ENCODE data around the gene CDHR3. TPM values are rescaled to one million over a fixed set of nuclear protein-coding genes. Genes with fewer than 3 reads are reported as not detected.

CDHR3 gene
- polyA plus RNA-seq, 3 donors = 0.16 TPM; not detected in 2

DNA sequence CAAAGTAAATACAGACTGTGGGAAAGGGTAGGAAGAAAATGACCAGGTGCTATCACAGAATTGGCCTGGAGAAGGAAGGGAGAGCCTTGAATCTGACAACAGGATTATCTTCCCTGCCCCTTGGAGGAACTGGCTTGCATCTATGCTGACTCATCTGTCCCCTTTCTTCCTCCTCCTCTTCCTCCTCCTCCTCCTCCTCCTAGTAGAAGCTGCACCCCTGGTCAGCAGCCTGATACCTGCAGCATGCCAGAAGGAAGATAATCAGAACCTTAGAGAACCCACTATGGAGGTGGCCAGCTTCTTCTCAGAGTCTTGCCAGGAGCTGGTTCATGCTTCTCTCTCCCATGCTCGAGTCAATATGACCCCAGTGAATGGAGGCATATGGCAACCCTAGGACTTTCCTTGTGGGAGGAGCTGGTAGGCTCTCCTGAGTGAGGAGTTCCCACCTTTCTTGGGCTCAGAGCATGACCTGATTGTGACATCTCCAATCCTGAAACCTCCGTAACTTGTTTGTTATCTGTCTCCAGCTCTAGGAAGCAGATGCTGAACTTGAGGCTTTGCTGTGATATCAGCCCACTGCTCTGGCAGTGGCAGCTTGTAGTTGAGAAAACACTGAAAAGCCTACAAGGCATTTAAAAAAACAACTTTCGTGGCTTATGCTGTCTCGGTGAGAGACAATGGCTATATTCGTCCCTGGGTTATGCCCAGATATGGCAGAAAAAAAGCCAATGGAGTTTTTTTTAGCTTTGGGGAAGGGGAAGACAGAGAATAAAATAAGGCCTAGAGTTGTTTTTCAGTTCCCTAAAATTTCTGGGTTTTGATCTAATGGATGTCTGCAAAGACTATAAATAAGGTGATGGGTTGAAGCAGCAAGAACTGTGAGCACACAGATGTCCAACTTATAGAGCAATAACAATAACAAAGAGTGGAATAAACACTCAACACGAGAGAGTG is 60.6 kb downstream of the CDHR3 start:
- H3K36me3 Mint-ChIP-seq = no peaks in the 10 kb centered on the region
- H3K4me2 ChIP-seq (replicated peaks; ENCODE audit: extremely low read depth, low read length, poor library complexity, severe bottlenecking) = peak overlapping the region; percentile 11
- no peaks in the 10 kb centered on the region for H3K36me3 ChIP-seq (replicated peaks in 1 of 2; ENCODE audit: control insufficient read depth in 1 of 2, insufficient read depth in 2 of 2, low read length in 2 of 2)
- peaks cover 0 to 2% (median 0%) of the 10 kb centered on the region in 7 donors for H3K9me3 Mint-ChIP-seq
- no peaks in the 10 kb centered on the region for H4K20me1 ChIP-seq (ENCODE audit: insufficient read depth, low read length)
- H3K9ac ChIP-seq (ENCODE audit: insufficient read depth, low read length, poor library complexity, severe bottlenecking) = no peak overlapping the region
- WGBS (ENCODE audit: insufficient coverage) = 0% methylated on average over 3 of the region's 6 CpGs
- no peaks in the 10 kb centered on the region for H3K79me2 ChIP-seq (ENCODE audit: insufficient read depth, low read length)
- intact Hi-C loops (cut with micrococcal nuclease) = no loop called here
- peaks cover 17 to 43% (median 26%) of the 10 kb centered on the region in 3 donors for H3K27me3 Mint-ChIP-seq (ENCODE audit: low read depth in 3 of 3)
- DNase-seq = no peak
- no peak overlapping the region for H3K4me3 ChIP-seq (replicated peaks in 1 of 3; ENCODE audit: low read depth in 2 of 3, low read length in 3 of 3)
- H3K4me3 Mint-ChIP-seq = peak overlapping the region in 1 of 2 donors; percentile 46
- peaks cover 14 to 21% of the 10 kb centered on the region in 2 donors for H3K4me1 ChIP-seq (ENCODE audit: control insufficient read depth in 1 of 2, insufficient read depth in 2 of 2, low read length in 2 of 2)
- H3K9me3 ChIP-seq (replicated peaks in 1 of 2; ENCODE audit: control insufficient read depth in 1 of 2, insufficient read depth in 1 of 2, low read length in 2 of 2) = no peaks in the 10 kb centered on the region
- H3K27me3 ChIP-seq (ENCODE audit: control insufficient read depth in 2 of 2, insufficient read depth in 2 of 2, low read length in 2 of 2) = peaks cover 3 to 13% of the 10 kb centered on the region in 2 donors
- TF ChIP-seq, protein P1, sequence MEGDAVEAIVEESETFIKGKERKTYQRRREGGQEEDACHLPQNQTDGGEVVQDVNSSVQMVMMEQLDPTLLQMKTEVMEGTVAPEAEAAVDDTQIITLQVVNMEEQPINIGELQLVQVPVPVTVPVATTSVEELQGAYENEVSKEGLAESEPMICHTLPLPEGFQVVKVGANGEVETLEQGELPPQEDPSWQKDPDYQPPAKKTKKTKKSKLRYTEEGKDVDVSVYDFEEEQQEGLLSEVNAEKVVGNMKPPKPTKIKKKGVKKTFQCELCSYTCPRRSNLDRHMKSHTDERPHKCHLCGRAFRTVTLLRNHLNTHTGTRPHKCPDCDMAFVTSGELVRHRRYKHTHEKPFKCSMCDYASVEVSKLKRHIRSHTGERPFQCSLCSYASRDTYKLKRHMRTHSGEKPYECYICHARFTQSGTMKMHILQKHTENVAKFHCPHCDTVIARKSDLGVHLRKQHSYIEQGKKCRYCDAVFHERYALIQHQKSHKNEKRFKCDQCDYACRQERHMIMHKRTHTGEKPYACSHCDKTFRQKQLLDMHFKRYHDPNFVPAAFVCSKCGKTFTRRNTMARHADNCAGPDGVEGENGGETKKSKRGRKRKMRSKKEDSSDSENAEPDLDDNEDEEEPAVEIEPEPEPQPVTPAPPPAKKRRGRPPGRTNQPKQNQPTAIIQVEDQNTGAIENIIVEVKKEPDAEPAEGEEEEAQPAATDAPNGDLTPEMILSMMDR (IDR thresholded peaks at IDR 0.05) = no peak
- no peak overlapping the region for H3K27ac ChIP-seq (ENCODE audit: low read depth in 1 of 2, low read length in 2 of 2)
- H3K27ac Mint-ChIP-seq = no peak overlapping the region
- H3K4me1 Mint-ChIP-seq = peaks cover 23% of the 10 kb centered on the region
- peak overlapping the region; percentile 36 for H2AFZ ChIP-seq (ENCODE audit: insufficient read depth, low read depth, low read length, poor library complexity, severe bottlenecking)

DNA sequence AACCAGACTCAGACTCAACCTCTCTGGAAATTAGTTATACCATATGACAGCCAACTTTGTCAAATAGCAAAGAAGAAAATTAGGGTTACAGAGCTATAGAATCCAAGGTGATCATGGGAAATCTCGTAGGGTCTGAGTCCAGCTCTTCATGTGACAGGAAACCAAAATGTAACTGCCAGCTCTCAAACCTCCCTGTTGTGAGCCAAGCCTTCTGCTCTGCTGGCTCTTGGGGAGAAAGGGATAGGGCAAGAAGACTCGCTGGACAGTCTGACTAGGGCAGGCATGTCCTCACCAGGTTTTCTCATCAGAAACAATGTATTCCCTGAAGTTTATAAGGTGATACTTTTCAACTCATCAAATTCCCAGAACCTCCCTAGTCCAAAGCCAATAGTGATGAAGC is 63.0 kb downstream of the CDHR3 start:
- H4K20me1 ChIP-seq (ENCODE audit: insufficient read depth, low read length) = no peaks in the 10 kb centered on the region
- no peak for DNase-seq
- intact Hi-C loops (cut with micrococcal nuclease) = no loop called here
- TF ChIP-seq, protein P1 (IDR thresholded peaks at IDR 0.05) = no peak
- H3K79me2 ChIP-seq (ENCODE audit: insufficient read depth, low read length) = no peaks in the 10 kb centered on the region
- H3K27me3 ChIP-seq (ENCODE audit: control insufficient read depth in 2 of 2, insufficient read depth in 2 of 2, low read length in 2 of 2) = peaks cover 2 to 12% of the 10 kb centered on the region in 2 donors
- H3K4me1 ChIP-seq (ENCODE audit: control insufficient read depth in 1 of 2, insufficient read depth in 2 of 2, low read length in 2 of 2) = peaks cover 14 to 22% of the 10 kb centered on the region in 2 donors
- no peaks in the 10 kb centered on the region for H3K36me3 Mint-ChIP-seq
- no peak overlapping the region for H3K4me3 ChIP-seq (replicated peaks in 1 of 3; ENCODE audit: low read depth in 2 of 3, low read length in 3 of 3)
- no peaks in the 10 kb centered on the region for H3K9me3 ChIP-seq (replicated peaks in 1 of 2; ENCODE audit: control insufficient read depth in 1 of 2, insufficient read depth in 1 of 2, low read length in 2 of 2)
- H3K27ac ChIP-seq (ENCODE audit: low read depth in 1 of 2, low read length in 2 of 2) = no peak overlapping the region
- peaks cover 11 to 38% (median 17%) of the 10 kb centered on the region in 3 donors for H3K27me3 Mint-ChIP-seq (ENCODE audit: low read depth in 3 of 3)
- no peak overlapping the region for H3K4me2 ChIP-seq (replicated peaks; ENCODE audit: extremely low read depth, low read length, poor library complexity, severe bottlenecking)
- no peak overlapping the region for H3K4me3 Mint-ChIP-seq
- H3K9me3 Mint-ChIP-seq = peaks cover 0 to 2% (median 0%) of the 10 kb centered on the region in 7 donors
- no peak overlapping the region for H2AFZ ChIP-seq (ENCODE audit: insufficient read depth, low read depth, low read length, poor library complexity, severe bottlenecking)
- H3K27ac Mint-ChIP-seq = no peak overlapping the region
- 0% methylated on average over 1 of the region's 2 CpGs for WGBS (ENCODE audit: insufficient coverage)
- H3K9ac ChIP-seq (ENCODE audit: insufficient read depth, low read length, poor library complexity, severe bottlenecking) = no peak overlapping the region
- peaks cover 30% of the 10 kb centered on the region for H3K4me1 Mint-ChIP-seq
- H3K36me3 ChIP-seq (replicated peaks in 1 of 2; ENCODE audit: control insufficient read depth in 1 of 2, insufficient read depth in 2 of 2, low read length in 2 of 2) = no peaks in the 10 kb centered on the region

Data from CD14-positive monocyte (primary cell).